GM10248 (cell line): ENCODE data around the gene TMEM164.
A peak's percentile ranks its signal among the peaks of the same experiment; 100 is the strongest.

Experiments
- CTCF ChIA-PET: fragments of 300-600 bp; sonication (Branson Sonifier 250); formaldehyde crosslinking; extraction: SDS; loops from one replicate; lab custom pipeline; 2021; ENCODE audit warnings: antibody characterized with exemption; lab: Yijun Ruan, JAX
- POLR2A ChIA-PET: fragments of 350-650 bp; sonication (Branson Sonifier 250); formaldehyde crosslinking; extraction: SDS; loops from one replicate; lab custom pipeline; 2020; ENCODE audit warnings: antibody characterized with exemption; lab: Yijun Ruan, JAX
- DNase-seq: peaks from one replicate; pipeline ENCODE4 v3.0.0; 2012; ENCODE audit errors: extremely low spot score
- CTCF ChIP-seq: IDR thresholded peaks from 2 replicates; pipeline ENCODE4 v1.5.1; 2012; ENCODE audit warnings: mild to moderate bottlenecking, low read depth; ENCODE audit errors: extremely low read depth, missing control alignments, control extremely low read depth

Gene TMEM164

GRCh38 chrX:110138557-110138956 lies 135.6 kb downstream of the TMEM164 start:
- no peak for DNase-seq
- POLR2A ChIA-PET: no interaction called here
- CTCF ChIA-PET: interaction anchor here (1.1 to 5.7 kb wide), 2 partner anchors 8 to 11 kb away, joined by 3 to 33 read pairs; no protein-coding TSS in a partner anchor
- TF ChIP-seq CTCF: no peak

- no peak for DNase-seq
- TF ChIP-seq CTCF: no peak
- POLR2A ChIA-PET: no interaction called here
- CTCF ChIA-PET: no interaction called here
Observed at GRCh38 chrX:110139172-110139571, 136.3 kb downstream of the TMEM164 start.

GRCh38 chrX:110142096-110142495 lies 139.2 kb downstream of the TMEM164 start:
- TF ChIP-seq CTCF: no peak
- CTCF ChIA-PET: interaction anchor here (9.0 to 9.3 kb wide), 2 partner anchors 16 to 268 kb away, joined by 132 to 135 read pairs; no protein-coding TSS in a partner anchor
- no peak for DNase-seq
- POLR2A ChIA-PET: no interaction called here

GRCh38 chrX:110143454-110144210 lies 140.7 kb downstream of the TMEM164 start:
- no peak for DNase-seq
- no peak for TF ChIP-seq CTCF
- CTCF ChIA-PET: interaction anchor here (1.3 to 9.3 kb wide), 4 partner anchors 15 to 267 kb away, joined by 3 to 135 read pairs (median 68); no protein-coding TSS in a partner anchor
- POLR2A ChIA-PET: no interaction called here

DNA sequence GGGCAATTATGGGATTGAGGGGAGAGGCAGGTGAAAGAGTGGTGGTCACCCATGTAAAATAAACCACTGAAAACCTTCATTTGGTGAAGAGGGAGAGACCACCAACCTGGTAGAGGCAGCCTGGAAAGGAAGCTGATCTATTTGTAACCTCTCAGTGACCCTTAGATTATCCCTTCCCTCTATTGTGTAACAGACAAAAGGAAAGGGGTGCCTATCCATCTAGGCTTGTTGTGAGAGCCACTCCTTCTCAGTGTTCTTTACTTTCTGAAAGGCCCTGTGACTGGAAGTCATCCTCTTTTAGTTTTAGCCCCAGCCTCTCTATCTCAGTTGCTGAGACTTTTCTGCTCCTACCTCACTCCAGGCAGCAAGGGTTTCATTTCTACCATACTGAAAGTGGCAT lies 142.4 kb downstream of the TMEM164 start:
- ChIA-PET CTCF (interaction anchor here (0.6 to 9.3 kb wide), 18 partner anchors 10 to 702 kb away, joined by 3 to 135 read pairs (median 4); no protein-coding TSS in a partner anchor), POLR2A (no interaction called here)
- no peak for TF ChIP-seq CTCF
- no peak for DNase-seq

- CTCF ChIA-PET: interaction anchor here (0.6 to 9.3 kb wide), 49 partner anchors 10 to 701 kb away, joined by 3 to 135 read pairs (median 4); no protein-coding TSS in a partner anchor
- DNase-seq: peak; percentile 23
- POLR2A ChIA-PET: no interaction called here
- TF ChIP-seq CTCF: peak; percentile 50
Observed at GRCh38 chrX:110145854-110146253, 142.9 kb downstream of the TMEM164 start.
